ENCODE results near the gene ZNF560.
"Not testable (repeated sequence)": the region's sequence is repeated elsewhere in the genome, so short reads cannot be mapped to it uniquely, and the experiment has no call there.

ZNF560 gene

GRCh38 chr19:9498183-9498902, at the start of gene ZNF560:
ZNF560 (minus strand) TSS chr19:9498616; CDS start chr19:9475313, 23,303 bp downstream.
- DNase-seq, result peak in 1 of 2 donors; percentile 1

GRCh38 chr19:9547870-9548269, 49.5 kb upstream of the ZNF560 start:
- no peak for DNase-seq

- not testable (repeated sequence) for DNase-seq
Observed at GRCh38 chr19:9541281-9541680, 42.9 kb upstream of the ZNF560 start.

GRCh38 chr19:9539921-9540320, 41.5 kb upstream of the ZNF560 start:
- DNase-seq, result not testable (repeated sequence)

DNA sequence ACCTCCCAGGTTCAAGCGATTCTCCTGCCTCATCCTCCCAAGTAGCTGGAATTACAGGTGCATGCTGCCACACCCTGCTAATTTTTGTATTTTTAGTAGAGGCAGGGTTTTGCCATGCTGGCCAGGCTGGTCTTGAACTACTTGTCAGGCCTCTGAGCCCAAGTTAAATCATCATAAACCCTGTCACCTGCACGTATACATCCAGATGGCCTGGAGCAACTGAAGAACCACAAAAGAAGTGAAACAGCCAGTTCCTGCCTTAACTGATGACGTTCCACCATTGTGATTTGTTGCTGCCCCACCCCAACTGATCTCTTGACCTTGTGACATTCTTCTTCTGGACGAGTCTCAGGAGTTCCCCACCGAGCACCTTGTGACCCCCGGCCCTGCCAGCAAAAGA, 40.8 kb upstream of the ZNF560 start:
- not testable (repeated sequence) for DNase-seq

DNA sequence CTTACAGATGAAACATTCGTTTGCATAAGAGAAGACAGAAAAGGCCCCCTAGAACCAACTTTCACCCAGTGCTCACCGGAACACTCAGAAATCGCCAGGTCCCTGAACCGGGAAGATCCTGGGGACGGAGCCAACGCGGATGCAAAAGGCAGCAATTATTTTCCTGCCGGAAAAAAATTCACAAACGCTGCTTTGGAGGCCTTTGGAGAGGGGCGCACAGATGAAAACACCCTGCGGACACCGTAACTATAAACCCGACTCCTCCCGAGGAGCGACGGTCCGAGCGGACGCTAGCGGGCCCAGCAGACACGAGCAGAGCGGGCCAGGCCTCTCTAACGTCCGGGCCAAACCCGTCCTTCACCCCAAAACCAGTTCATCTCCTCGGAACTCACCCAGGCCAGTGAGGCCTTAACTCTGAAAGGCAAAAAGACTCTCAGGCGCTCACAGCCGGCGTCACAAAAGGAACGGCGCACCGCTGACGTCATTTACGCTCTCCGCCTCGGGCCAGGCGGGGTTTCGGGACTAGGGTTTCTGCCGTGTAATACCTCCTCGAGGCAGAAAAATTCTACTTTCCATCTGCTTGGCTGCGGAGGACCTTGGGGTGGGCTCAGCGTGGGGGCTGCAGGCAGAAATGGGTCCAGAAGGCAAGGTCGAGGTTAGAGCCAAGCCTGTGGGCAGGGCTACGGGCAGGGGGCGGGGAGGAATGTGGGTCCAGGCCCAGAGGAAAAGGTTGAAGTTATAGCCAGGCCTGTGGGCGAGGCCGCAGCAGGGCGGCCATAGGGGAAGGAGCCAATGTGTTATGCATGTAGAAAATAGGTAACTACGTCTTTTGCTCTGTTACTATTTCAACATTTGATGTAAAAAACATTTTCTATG, 40.0 kb upstream of the ZNF560 start, which contains the start of gene ZNF426:
ZNF426 (minus strand) TSS at position 463 of the 876 bp plus-strand sequence. CDS start 2,413 bp downstream, outside the sequence.
- DNase-seq, result peak; percentile 85 to 87

- no peak for DNase-seq
Observed at GRCh38 chr19:9535934-9536333, 37.5 kb upstream of the ZNF560 start.

GRCh38 chr19:9531933-9532332, 33.5 kb upstream of the ZNF560 start:
- no peak for DNase-seq

DNA sequence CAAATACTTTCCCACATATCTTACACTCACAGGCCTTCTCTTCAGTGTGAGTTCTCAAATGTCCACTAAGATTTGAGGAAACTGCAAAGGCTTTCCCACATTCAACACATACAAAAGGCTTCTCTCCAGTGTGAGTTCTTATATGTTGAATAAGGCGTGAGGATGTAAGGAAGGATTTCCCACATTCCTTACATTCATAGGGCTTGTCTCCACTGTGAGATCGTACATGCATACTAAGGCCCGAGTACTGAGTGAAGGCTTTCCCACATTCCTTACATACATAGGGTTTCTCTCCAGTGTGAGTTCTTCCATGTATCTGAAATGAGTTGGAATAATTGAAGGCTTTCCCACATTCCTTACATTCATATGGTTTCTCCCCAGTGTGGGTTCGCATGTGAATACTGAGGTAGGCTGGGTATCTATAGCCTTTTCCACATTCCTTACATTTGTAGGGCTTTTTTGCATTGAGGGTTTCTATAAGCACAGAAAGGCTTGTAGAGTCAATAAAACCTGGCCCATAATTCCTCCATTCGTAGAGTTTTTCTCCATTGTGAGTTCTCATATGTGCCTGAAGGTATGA, 30.4 kb upstream of the ZNF560 start:
- no peak for DNase-seq

- DNase-seq, result no peak
Observed at GRCh38 chr19:9523885-9524474, 25.6 kb upstream of the ZNF560 start.

DNA sequence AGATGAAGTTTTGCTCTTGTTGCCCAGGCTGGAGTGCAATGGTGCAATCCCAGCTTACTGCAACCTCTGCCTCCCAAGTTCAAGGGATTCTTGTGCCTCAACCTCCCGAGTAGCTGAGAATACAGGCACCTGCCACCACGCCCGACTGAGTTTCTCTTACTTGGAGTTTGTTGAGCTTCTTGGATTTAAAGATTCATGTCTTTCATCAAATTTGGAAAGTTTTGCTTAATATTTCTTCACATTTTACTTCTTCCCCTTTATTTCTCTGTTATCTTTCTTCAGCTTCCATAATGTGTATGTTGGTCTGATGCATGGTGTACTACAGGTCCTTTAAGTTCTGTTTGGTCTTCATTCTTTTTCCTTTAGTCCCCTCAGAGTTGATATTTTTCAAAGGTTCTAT, 8.9 kb upstream of the ZNF560 start:
- DNase-seq, result no peak

- no peak for DNase-seq
Observed at GRCh38 chr19:9500796-9501195, 2.4 kb upstream of the ZNF560 start.

DNA sequence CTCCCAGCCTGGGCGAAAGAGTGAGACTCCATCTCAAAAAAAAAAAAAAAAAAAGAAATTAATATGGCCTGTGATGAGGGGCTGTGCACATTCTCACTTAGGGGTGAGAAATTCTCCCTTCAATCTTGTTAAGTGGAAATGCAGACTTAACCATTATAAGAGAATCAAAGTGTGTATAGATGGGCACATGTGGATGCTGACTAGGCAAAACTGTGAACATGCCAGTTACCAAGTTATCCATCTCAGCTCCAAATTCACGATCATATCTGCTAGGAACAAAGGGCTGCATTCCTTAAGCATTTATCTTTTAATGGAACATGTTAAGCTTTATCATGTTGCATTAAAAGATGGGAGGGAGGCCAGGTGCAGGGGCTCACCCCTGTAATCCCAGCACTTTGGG, 4.3 kb downstream of the ZNF560 start:
- no peak for DNase-seq

- no peak for DNase-seq
Observed at GRCh38 chr19:9487016-9487415, 11.4 kb downstream of the ZNF560 start.

GRCh38 chr19:9485140-9485539, 13.3 kb downstream of the ZNF560 start:
- DNase-seq, result no peak

DNA sequence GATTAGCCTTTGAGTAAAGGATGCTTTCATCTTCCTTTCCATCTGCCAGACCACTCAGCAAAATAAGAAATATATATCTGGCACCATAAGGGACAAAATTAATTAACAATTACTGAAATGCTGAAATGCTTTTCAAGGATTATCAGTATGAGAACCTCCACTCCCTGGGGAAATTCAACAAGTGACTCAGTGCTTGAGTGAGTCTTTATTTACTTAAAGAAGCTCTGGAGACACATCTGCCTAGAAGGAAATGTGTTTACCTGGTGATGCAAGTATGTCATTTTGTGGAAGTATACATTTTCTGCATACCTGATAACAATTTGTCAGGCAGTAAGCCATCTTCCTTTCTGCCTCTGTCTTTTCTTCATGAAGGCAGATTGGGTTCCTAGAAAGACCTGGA, 23.4 kb downstream of the ZNF560 start:
- DNase-seq, result no peak

- DNase-seq, result no peak
Observed at GRCh38 chr19:9467161-9467560, 31.3 kb downstream of the ZNF560 start.

DNA sequence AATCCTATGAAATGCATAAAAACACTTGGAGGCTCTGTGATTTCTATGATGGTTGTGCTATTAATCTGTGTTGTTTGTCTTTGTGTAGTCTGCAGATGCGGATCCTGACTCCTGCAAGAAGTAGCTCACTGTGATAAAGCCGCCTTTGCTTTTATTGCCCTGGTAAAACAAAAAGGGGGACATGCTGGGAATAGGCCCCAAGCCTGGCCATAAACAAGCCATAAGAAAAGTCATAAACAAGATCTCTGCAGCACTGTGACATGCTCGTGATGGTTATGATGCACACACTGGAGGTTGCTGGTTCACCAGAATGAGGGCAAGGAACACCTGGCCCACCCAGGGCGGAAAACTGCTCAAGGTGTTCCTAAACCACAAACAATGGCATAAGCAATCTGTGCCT, 36.5 kb downstream of the ZNF560 start:
- no peak for DNase-seq

DNA sequence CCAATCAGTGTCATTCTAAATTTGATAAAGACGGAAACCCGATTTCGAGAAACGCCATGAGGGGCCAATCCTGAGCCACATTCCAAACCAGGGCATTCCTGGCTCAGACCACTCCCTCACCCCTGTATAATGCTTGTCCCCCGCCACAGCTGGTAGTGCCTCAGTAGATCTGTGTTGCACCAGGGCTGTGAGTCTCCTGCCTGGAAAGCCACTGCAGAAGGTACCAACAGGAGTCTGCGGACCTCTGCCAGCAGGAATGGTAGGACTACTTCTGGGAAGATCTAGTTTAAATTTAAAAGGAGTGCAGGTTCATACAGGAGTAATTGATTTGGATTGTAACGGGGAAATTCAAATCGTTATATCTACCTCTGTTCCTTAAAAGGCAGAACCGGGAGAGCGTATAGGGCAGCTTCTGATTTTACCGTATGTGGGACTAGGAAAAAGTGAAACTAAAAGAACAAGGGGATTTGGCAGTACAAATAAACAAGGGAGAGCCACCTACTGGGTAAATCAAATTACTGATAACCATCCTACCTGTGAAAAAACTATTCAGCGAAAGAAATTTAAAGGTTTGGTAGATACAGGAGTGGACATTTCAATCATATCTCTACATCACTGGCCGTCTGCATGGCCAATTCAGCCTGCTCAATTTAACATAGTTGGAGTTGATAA, 42.3 kb downstream of the ZNF560 start:
- peak in 1 of 2 donors; percentile 11 for DNase-seq

DNA sequence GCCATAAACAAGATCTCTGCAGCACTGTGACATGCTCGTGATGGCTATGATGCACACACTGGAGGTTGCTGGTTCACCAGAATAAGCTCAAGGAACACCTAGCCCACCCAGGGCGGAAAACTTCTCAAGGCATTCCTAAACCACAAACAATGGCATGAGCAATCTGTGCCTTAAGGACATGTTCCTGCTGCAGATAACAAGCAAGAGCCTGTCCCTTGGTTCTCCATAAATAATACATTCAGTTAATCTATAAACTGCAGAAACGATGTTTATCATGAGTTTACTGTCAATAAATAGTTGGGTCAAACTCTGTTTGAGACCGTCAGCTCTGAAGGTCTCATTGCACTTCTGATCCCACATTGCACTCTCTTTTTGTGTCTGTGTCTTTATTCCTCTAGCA, 44.5 kb downstream of the ZNF560 start:
- no peak for DNase-seq

GRCh38 chr19:9445037-9445436, 53.4 kb downstream of the ZNF560 start:
- no peak for DNase-seq

GRCh38 chr19:9436358-9436757, 62.1 kb downstream of the ZNF560 start:
- DNase-seq, result no peak

Data from CD4-positive, alpha-beta T cell treated with Interferon alpha-2 for 1 hour (primary cell).